GM19395 (cell line): ENCODE measurements around the gene MYO1D.
"Not testable (repeated sequence)": the region's sequence is repeated elsewhere in the genome, so short reads cannot be mapped to it uniquely, and the experiment has no call there.

Source experiments
- ATAC-seq: cut with Tn5 transposase; IDR thresholded peaks from one replicate; pipeline ENCODE4 v1.9.1; 2021; ENCODE audit warnings: mild to moderate bottlenecking, moderate library complexity; ENCODE audit not compliant: unreplicated experiment

Gene MYO1D

DNA sequence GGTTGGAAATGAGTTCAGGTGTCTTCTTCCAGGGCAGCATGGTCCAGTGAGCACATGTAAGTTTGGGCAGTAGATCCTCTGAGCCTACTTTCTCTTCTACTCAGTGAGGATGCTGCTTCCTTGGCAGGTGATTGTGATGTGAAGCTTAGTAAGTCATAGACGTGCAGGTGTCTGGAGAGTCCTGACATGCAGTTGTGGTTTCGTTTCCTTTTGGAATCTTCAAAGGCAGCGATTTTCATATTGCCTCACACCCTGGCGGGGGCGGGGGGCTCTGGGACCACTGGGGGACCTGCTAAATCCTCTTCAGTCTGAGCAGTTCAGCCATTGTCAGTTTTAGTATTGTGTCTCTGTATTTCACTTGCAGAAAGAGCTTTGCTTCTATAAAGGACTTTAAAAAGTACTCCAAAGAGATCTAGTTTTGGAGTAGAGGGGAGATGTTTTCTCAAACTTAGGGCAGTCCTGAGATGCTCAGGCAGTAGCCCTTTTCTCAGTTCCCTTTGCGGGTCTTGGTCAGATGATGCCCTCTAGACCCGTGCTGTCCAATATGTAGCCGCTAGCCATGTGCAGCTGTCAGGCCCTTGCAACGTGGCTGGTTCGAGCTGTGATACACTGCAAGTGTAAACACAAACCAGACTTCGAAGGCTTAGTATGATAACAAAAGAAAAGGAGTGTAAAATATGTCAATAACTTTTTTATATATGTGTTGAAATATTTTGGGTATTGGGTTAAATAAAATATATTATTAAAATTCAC, 394.2 kb downstream of the MYO1D start:
- no peak for ATAC-seq

DNA sequence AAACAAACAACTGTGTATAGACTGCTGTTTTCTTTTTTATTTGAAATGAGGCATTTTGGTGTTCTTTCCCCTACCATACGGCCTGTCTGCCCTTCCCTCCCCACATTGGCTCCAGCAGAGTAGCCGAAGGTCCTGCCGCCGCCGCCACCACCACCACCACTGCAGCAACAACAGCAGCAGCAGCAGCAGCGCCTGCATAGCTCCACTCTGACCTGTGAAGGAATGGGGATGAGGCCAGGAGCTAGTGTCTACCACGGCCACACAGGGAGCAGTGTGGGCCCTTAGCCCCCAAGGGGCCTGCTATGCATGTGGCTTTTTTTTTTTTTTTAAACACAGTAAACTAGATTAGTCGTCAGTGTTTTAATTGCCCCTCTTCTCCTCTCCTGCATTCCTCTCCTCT, 395.7 kb downstream of the MYO1D start:
- ATAC-seq = no peak

DNA sequence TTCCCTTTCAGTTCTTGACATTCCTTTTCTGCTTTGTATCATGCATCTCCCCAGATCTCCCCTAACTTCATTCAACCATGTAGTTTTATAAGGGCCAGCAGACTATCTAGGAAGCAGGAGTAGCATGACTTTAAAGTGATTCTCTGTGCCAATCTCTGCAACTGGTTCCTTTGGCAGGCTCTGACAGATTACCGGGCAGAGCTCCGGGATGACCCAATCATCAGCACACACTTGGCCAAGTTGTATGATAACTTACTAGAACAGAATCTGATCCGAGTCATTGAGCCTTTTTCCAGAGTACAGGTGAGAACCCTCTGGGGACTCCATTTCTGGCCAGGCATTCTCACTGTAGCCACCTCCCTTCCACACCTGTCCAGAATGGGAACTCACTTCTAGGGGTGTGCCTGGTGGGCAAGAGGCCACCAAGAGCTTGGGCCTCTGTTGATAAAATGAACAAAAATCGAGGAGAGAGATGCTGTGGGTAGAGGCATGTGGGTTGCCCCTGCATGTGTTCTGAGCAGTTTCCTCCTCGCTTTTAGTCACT, 397.8 kb downstream of the MYO1D start:
- ATAC-seq = no peak

DNA sequence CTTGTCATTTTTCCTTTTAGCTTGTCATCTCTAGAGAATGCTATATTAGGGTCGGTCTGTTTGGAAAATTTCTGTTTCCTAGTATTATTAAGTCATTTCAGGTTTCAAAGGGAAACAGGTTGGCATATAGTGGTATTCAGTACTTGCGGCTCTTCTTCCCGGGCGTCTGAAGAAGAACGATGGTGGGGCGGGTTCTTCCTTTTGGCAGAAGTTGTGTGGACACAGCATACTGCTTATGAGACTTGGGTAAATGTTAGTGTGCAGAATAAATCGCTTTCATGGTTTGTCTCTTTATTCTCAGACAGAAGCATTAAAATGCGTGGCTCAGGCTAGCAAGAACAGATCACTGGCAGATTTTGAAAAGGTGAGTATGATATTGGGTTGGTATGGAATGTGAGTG, 399.7 kb downstream of the MYO1D start:
- ATAC-seq = no peak

DNA sequence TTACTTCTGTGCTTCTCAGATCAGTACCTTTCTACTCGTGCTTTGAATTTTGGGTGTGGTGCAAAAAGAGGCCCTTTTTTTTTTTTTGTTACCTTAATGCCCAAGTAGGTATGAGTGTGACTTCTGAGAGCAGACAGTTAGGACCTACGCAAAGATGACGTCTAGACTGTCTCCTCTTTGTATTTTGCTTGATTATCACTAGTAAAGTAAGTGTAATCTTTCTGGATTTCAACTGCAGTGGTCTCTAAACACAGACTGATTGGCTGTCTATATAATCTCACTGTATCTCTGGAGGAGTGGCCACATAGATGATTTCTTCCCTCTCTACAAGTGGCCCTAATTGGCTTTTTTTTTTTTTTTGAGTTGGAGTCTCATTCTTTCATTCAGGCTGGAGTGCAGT, 401.7 kb downstream of the MYO1D start:
- ATAC-seq = no peak

- ATAC-seq = no peak
These were observed 405.3 kb downstream of the MYO1D start for GRCh38 chr17:32471652-32472051.

- no peak for ATAC-seq
These were observed 406.3 kb downstream of the MYO1D start for GRCh38 chr17:32470405-32471167.

DNA sequence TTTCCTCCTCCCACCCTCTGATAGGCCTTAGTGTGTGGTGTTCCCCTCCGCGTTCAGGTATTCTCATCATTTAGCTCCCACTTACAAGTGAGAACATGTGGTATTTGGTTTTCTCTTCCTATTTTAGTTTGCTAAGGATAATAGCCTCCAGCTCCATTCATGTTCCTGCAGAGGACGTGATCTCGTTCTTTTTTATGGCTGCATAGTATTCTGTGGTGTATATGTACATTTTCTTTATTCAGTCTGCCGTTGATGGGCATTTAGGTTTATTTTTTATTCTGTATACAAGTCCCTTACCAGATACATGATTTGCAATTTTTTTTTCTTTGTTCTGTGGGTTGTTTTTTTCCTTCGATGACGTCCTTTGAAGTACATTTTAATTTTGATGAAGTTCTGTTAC, 409.0 kb downstream of the MYO1D start:
- ATAC-seq = no peak

GRCh38 chr17:32464374-32464773, 412.6 kb downstream of the MYO1D start:
- no peak for ATAC-seq

DNA sequence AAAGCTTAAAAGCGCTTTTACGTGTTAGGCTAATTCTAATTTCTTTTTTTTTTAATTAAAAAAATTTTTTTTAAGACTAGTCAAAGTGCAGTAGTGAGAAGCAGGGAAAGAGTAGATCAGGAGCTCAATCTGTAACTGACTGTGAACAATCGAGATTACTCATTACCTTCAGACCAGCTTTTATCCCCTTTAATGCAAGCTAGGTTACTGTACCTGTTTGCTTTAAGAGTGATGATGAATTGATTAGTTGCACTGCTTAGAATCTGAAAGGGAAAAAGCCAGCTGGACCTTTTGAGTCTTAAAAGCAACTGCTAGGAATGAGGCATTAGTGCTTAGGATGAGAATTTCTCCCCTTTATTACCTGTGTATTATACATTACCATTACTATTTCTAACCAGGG, 413.6 kb downstream of the MYO1D start:
- ATAC-seq = no peak

- no peak for ATAC-seq
These were observed 414.9 kb downstream of the MYO1D start for GRCh38 chr17:32461853-32462617.

GRCh38 chr17:32461498-32461852, 415.4 kb downstream of the MYO1D start:
- ATAC-seq = no peak

DNA sequence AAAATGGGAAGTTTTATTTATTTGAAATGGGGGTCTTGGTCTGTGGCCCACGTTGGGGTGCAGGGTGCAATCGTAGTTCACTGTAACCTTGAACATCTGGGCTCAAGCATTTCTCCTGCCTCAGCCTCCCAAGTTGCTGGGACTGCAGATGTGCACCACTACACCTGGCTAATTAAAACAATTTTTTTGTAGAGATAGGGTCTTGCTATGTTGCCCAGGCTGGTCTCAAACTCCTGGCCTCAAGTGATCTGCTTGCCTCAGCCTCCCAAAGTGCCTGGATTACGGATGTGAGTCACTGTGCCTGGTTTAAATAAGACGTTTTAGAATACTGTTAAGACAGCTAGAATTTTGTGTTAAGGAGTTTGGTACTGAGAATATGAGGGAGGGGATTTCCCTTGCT, 416.9 kb downstream of the MYO1D start:
- no peak for ATAC-seq

- ATAC-seq = no peak
These were observed 418.6 kb downstream of the MYO1D start for GRCh38 chr17:32458371-32458770.

- no peak for ATAC-seq
These were observed 423.6 kb downstream of the MYO1D start for GRCh38 chr17:32453370-32453769.

GRCh38 chr17:32452281-32452680, 424.6 kb downstream of the MYO1D start:
- ATAC-seq = no peak

- no peak for ATAC-seq
These were observed 425.0 kb downstream of the MYO1D start for GRCh38 chr17:32451879-32452278.

DNA sequence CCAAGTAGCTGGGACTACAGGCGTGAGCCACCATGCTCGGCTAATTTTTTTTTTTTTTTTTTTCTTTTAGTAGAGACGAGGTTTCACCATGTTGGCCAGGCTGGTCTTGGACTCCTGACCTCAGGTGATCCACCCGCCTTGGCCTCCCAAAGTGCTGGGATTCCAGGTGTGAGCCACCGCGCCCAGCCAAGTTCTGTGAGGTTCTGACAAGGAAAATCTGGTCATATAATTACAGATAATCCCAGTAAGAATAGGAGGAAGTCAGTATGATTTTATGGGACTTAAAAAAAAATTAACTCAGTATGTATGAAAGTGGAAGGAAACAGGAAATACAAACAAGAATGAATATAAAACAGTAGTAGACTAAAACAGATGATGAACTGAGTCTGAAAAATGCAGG, 426.5 kb downstream of the MYO1D start:
- not testable (repeated sequence) for ATAC-seq

DNA sequence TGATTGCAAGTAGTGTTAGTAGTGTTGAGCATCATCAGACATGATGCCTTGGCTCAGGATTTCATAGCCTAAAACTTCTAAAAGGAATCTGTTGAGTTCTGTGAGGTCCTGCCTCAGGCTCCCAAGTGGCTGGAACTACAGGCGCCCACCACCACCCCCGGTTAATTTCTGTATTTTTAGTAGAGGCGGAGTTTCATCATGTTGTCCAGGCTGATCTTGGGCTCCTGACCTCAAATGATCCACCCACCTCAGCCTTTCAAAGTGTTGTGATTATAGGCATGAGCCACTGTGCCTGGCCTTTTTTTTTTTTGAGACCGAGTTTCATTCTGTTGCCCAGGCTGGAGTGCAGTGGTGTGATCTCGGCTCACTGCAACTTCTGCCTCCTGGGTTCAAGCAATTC, 427.0 kb downstream of the MYO1D start:
- no peak for ATAC-seq

DNA sequence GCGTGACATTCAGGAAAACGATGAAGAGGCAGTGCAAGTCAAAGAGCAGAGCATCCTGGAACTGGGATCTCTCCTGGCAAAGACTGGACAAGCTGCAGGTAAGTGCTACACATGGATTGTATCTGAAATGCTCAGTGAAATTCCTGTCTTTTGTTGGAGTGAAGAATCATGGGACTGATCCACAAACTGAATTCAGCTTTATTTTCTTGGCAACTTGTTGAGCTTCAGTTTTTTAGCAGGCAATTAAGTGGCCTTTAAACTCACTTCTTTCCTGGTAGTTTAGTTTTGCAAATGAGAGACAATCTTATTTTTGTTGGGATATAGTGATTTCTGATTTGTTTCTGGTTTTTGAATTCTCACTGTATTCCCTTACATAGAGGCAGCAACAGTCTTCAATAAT, 430.0 kb downstream of the MYO1D start:
- no peak for ATAC-seq

DNA sequence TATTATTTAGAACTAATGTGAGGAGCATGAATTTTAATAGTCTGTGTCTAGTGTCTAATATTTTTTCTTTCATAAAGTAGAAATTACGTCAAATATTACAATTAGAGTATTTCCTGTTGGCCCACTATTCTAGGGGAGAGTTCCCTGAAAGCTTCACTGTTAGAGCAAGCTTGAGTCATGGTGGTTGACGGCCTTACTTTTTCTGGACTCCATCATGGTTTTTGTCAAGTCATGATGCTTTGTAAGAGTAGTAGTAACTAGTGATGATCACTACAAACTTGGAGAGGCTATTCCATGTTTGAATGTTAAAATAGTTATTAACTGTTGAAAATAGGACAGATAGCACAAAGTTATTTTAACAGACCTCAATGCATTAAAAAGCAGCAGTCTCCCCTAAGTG, 431.0 kb downstream of the MYO1D start:
- no peak for ATAC-seq

DNA sequence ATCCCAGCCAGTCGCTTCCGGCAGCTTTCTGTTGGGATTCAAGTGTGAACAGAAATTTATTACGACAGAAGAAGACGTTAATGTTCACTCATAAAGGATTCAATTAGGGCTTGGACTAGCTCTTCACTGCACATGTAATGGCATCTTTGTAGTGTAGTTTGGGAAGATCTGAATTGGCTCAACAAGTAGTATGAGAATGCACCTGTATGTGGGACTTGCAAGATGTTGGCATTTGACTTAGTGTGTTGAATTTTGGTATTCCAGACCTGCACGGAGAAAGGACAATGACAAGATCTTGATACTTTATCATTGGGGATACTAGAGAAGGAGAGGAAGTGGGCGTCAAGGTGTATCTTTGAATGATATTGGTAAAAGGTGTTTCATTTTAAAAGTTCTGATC, 431.4 kb downstream of the MYO1D start:
- no peak for ATAC-seq
